H1 (cell line): ENCODE results near the gene NQO2.

Experiments used
- ASH2L ChIP-seq: fragments of 200-600, 300-600 bp; sonication (generic); IDR thresholded peaks from one replicate; pipeline ENCODE4 v1.7.1; 2017; ENCODE audit warnings: low read length
- CEBPB ChIP-seq: IDR thresholded peaks from 2 replicates; pipeline ENCODE4 v1.6.1; 2012; ENCODE audit warnings: low read depth, low read length
- CREB1 ChIP-seq: IDR thresholded peaks from 2 replicates; pipeline ENCODE4 v1.6.1; 2012; ENCODE audit warnings: inconsistent platforms
- EP300 ChIP-seq, 2 experiments: IDR thresholded peaks; 1 replicate in 1 of 2; 2 replicates in 1 of 2; pipeline ENCODE4 v1.6.1; 2011 to 2012; ENCODE audit warnings: low read depth in 2 of 2, low read length in 2 of 2, mild to moderate bottlenecking in 2 of 2, borderline replicate concordance in 1 of 2, inconsistent platforms in 1 of 2, moderate library complexity in 1 of 2
- EZH2 ChIP-seq: fragments of 200-600 bp; sonication (generic); IDR thresholded peaks from 2 replicates; pipeline ENCODE4 v1.7.1; 2012; ENCODE audit warnings: low read depth, mild to moderate bottlenecking, moderate library complexity, low read length, inconsistent platforms; ENCODE audit not compliant: severe bottlenecking
- GABPA ChIP-seq: IDR thresholded peaks from 2 replicates; pipeline ENCODE4 v1.6.1; 2011; ENCODE audit warnings: mild to moderate bottlenecking, low read length, moderate library complexity, borderline replicate concordance; ENCODE audit not compliant: insufficient read depth
- JUN ChIP-seq: IDR thresholded peaks from 2 replicates; pipeline ENCODE4 v1.6.1; 2011; ENCODE audit warnings: low read depth, mild to moderate bottlenecking, improper control_type of control experiment, low read length
- POLR2A ChIP-seq, 2 experiments: IDR thresholded peaks; 1 replicate in 1 of 2; 2 replicates in 1 of 2; pipeline ENCODE4 v1.6.1; 2011; ENCODE audit warnings: low read depth in 2 of 2, low read length in 2 of 2, mild to moderate bottlenecking in 2 of 2; ENCODE audit errors: control extremely low read depth in 1 of 2
- RAD21 ChIP-seq, 2 experiments: IDR thresholded peaks in 1 of 2; conservative IDR thresholded peaks in 1 of 2; 2 replicates each; pipeline ENCODE4 v1.6.1; 2011; ENCODE audit warnings: low read depth in 2 of 2, low read length in 2 of 2, improper control_type of control experiment in 1 of 2, inconsistent platforms in 1 of 2, mild to moderate bottlenecking in 1 of 2, moderate library complexity in 1 of 2
- SP1 ChIP-seq: IDR thresholded peaks from 2 replicates; pipeline ENCODE4 v1.6.1; 2011; ENCODE audit warnings: low read depth, low read length
- SUZ12 ChIP-seq: fragments of 200-600 bp; sonication (generic); IDR thresholded peaks from 2 replicates; pipeline ENCODE4 v1.6.1; 2012; ENCODE audit warnings: mild to moderate bottlenecking, inconsistent platforms, low read length, moderate library complexity, mixed read lengths
- TAF1 ChIP-seq: IDR thresholded peaks from 2 replicates; pipeline ENCODE4 v1.6.1; 2011; ENCODE audit warnings: mild to moderate bottlenecking, low read depth, low read length
- TF ChIP-seq, protein P1 (sequence below), 3 experiments: IDR thresholded peaks; 1 replicate in 2 of 3; 2 replicates in 1 of 3; pipeline versions ENCODE4 v1.5.1 to v1.6.1; 2011; ENCODE audit warnings: low read length in 3 of 3, mild to moderate bottlenecking in 3 of 3, inconsistent platforms in 2 of 3, low read depth in 1 of 3, moderate library complexity in 1 of 3; ENCODE audit not compliant: insufficient read depth in 1 of 3; ENCODE audit errors: control extremely low read depth in 1 of 3
- TF ChIP-seq, protein P2 (sequence below): IDR thresholded peaks from 2 replicates; pipeline ENCODE4 v1.6.1; 2012; ENCODE audit warnings: inconsistent platforms

DNA sequence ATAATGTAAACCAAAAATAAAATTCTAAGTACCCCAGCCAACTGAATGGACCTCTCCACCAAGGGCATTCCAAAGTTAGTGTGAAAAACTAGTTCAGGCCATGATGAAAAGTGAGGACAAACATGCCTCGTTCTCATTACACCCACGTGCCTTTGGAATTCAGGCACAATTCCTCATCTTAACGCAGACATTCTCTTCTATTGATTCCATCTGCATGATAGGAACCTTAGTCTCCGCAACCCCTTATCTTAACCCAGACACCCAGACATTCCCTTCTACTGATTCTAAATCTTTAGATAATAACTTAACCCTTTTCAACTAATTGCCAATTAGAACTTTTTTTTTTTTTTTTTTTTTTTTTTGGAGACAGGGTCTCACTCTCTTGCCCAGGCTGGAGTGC lies 20.8 kb upstream of the NQO2 start:
- TF ChIP-seq, protein P1, sequence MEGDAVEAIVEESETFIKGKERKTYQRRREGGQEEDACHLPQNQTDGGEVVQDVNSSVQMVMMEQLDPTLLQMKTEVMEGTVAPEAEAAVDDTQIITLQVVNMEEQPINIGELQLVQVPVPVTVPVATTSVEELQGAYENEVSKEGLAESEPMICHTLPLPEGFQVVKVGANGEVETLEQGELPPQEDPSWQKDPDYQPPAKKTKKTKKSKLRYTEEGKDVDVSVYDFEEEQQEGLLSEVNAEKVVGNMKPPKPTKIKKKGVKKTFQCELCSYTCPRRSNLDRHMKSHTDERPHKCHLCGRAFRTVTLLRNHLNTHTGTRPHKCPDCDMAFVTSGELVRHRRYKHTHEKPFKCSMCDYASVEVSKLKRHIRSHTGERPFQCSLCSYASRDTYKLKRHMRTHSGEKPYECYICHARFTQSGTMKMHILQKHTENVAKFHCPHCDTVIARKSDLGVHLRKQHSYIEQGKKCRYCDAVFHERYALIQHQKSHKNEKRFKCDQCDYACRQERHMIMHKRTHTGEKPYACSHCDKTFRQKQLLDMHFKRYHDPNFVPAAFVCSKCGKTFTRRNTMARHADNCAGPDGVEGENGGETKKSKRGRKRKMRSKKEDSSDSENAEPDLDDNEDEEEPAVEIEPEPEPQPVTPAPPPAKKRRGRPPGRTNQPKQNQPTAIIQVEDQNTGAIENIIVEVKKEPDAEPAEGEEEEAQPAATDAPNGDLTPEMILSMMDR (IDR thresholded peaks at IDR 0.05; ENCODE audit: control extremely low read depth in 1 of 3, insufficient read depth in 1 of 3, low read depth in 1 of 3, low read length in 3 of 3) = no peak
- TF ChIP-seq ASH2L (no peak), CREB1 (no peak), SP1 (no peak), TAF1 (no peak), POLR2A (IDR thresholded peaks at IDR 0.05; ENCODE audit: control extremely low read depth in 1 of 2, low read depth in 2 of 2, low read length in 2 of 2) (no peak), GABPA (no peak), SUZ12 (no peak), EZH2 (no peak), RAD21 (IDR thresholded peaks at IDR 0.05 in 1 of 2, conservative IDR thresholded peaks at IDR 0.05 in 1 of 2; ENCODE audit: low read depth in 2 of 2, low read length in 2 of 2) (no peak), CEBPB (no peak), JUN (no peak), EP300 (IDR thresholded peaks at IDR 0.05; ENCODE audit: borderline replicate concordance in 1 of 2, low read depth in 2 of 2, low read length in 2 of 2) (no peak)
- TF ChIP-seq, protein P2, sequence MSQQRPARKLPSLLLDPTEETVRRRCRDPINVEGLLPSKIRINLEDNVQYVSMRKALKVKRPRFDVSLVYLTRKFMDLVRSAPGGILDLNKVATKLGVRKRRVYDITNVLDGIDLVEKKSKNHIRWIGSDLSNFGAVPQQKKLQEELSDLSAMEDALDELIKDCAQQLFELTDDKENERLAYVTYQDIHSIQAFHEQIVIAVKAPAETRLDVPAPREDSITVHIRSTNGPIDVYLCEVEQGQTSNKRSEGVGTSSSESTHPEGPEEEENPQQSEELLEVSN = no peak
